ENCODE data around the gene PKP3.
"Not testable (repeated sequence)": the region's sequence is repeated elsewhere in the genome, so short reads cannot be mapped to it uniquely, and the experiment has no call there.

PKP3 gene

GRCh38 chr11:363443-363805 is 30.6 kb upstream of the PKP3 start:
- DNase-seq: not testable (repeated sequence)

GRCh38 chr11:363948-364761 is 29.9 kb upstream of the PKP3 start:
- DNase-seq: no peak

- no peak for DNase-seq
These were observed 28.9 kb upstream of the PKP3 start for GRCh38 chr11:364991-365725.

- no peak for DNase-seq
These were observed 28.2 kb upstream of the PKP3 start for GRCh38 chr11:365831-366230.

GRCh38 chr11:367956-368413 is 26.0 kb upstream of the PKP3 start:
- no peak for DNase-seq

GRCh38 chr11:368414-369335 is 25.3 kb upstream of the PKP3 start:
- no peak for DNase-seq

- no peak for DNase-seq
These were observed 24.5 kb upstream of the PKP3 start, which contains the start of gene B4GALNT4 for GRCh38 chr11:369336-370018. B4GALNT4 (plus strand) TSS chr11:369499; CDS start chr11:369804, 305 bp downstream.

- DNase-seq: no peak
These were observed 23.7 kb upstream of the PKP3 start for GRCh38 chr11:370070-370941.

GRCh38 chr11:371051-371450 is 23.0 kb upstream of the PKP3 start:
- no peak for DNase-seq

GRCh38 chr11:371716-372590 is 22.1 kb upstream of the PKP3 start:
- DNase-seq: no peak

GRCh38 chr11:372809-373715 is 20.9 kb upstream of the PKP3 start:
- no peak for DNase-seq

GRCh38 chr11:373716-374551 is 20.1 kb upstream of the PKP3 start:
- DNase-seq: no peak

GRCh38 chr11:375065-376025 is 18.7 kb upstream of the PKP3 start:
- DNase-seq: no peak

GRCh38 chr11:376531-377173 is 17.4 kb upstream of the PKP3 start:
- DNase-seq: no peak

GRCh38 chr11:377174-377865 is 16.7 kb upstream of the PKP3 start:
- DNase-seq: no peak

Measured in DMS79 (cell line).